AG04450 (cell line): ENCODE results near the gene DTX4. TPM values are rescaled to one million over a fixed set of nuclear protein-coding genes. Genes with fewer than 3 reads are reported as not detected.

ENCODE experiments used
- CTCF ChIA-PET: fragments of 300-600, 350-600 bp; formaldehyde crosslinking; extraction: SDS; loops from one replicate; lab custom pipeline; 2022; ENCODE audit warnings: antibody characterized with exemption, inconsistent platforms; lab: Charles Lee
- POLR2A ChIA-PET: fragments of 350-600 bp; formaldehyde crosslinking; extraction: SDS; loops from one replicate; lab custom pipeline; 2021; ENCODE audit warnings: antibody characterized with exemption, inconsistent platforms; lab: Yijun Ruan, JAX
- DNase-seq: peaks from one replicate; pipeline ENCODE4 v3.0.0-alpha.2; 2011; ENCODE audit warnings: low read depth, low spot score
- H3K27ac ChIP-seq: one replicate; pipeline ENCODE4 v1.5.1; 2012; ENCODE audit warnings: low read depth, low read length, control low read depth
- H3K27me3 ChIP-seq: one replicate; pipeline ENCODE4 v1.6.0; 2012; ENCODE audit warnings: low read length; ENCODE audit not compliant: control insufficient read depth, insufficient read depth
- H3K4me3 ChIP-seq: 2 replicates; pipeline ENCODE4 v1.5.1; 2011; ENCODE audit warnings: mild to moderate bottlenecking, low read depth, low read length, control low read depth
- H3K9me3 ChIP-seq: 2 replicates; pipeline ENCODE4 v1.5.1; 2012; ENCODE audit warnings: low read length; ENCODE audit not compliant: control insufficient read depth, insufficient read depth
- CTCF ChIP-seq: IDR thresholded peaks from 2 replicates; pipeline ENCODE4 v1.5.1; 2011; ENCODE audit warnings: low read depth, low read length, control low read depth, inconsistent platforms
- polyA plus RNA-seq: library from polyadenylated mRNA; depleted of rRNA; stranded (reverse); fragments of >200 nt; gene quantifications from 2 replicates; pipeline ENCODE4 v1.2.3, GENCODE V29; 2011

Gene DTX4
- polyA plus RNA-seq, 1 experiment, result 1.4 TPM

DNA sequence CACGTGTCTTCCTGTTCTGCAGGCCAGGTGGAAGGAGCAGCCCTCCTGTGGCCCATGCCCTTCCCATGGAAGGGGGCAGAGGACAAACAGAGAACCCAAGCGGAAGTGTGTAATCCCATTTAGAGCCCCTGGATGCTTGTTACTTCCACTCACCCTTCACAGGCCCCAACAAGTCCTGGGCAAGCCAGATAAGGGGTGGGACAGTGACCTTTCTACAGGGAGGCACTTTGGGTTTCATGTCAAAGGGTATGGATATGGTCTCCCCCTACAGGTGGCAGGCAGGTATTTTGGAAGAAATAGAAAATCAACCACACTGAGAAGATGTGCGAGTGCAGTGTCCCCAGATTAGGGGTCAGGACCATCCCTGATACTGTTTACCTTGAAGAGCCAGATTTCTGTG, 29.4 kb downstream of the DTX4 start:
- CTCF ChIA-PET, result interaction anchor here (1.1 to 10.5 kb wide), 6 partner anchors 15 to 85 kb away, joined by 3 to 123 read pairs (median 7); partner anchors contain the start of gene DTX4
- DNase-seq, result no peak
- Histone ChIP-seq H3K9me3 (peaks cover 3% of the 10 kb centered on the region; the same call in 1 of the 2 replicates), H3K4me3 (no peak overlapping the region), H3K27me3 (peaks cover 7% of the 10 kb centered on the region), H3K27ac (no peak overlapping the region)
- TF ChIP-seq CTCF, result 0 out of 2 replicates have a peak, but pooled peaks have one; percentile 10
- POLR2A ChIA-PET, result no interaction called here

DNA sequence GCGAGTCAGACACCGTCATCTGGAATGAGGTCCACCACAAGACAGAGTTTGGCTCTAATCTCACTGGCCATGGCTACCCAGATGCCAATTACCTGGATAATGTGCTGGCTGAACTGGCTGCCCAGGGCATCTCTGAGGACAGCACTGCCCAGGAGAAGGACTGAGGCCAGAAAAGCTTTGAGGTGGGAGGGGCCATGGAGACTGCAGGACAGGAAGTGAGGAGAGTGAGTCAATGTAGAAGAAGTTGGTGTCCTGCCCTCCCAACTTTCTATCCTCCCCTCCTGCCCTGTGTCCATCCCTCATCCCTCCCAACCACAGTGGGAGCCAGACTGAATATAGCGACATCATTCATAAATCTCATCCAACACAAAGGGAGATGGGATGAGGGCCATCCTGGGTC, 32.8 kb downstream of the DTX4 start:
- DNase-seq, result no peak
- no peak overlapping the region for H3K4me3 ChIP-seq
- peaks cover 3% of the 10 kb centered on the region; the same call in 1 of the 2 replicates for H3K9me3 ChIP-seq
- POLR2A ChIA-PET, result no interaction called here
- no peak overlapping the region for H3K27ac ChIP-seq
- CTCF ChIA-PET, result interaction anchor here (0.7 to 10.5 kb wide), 11 partner anchors 11 to 226 kb away, joined by 3 to 123 read pairs (median 7); partner anchors contain the start of gene DTX4
- peaks cover 10% of the 10 kb centered on the region for H3K27me3 ChIP-seq
- TF ChIP-seq CTCF, result no peak

GRCh38 chr11:59205648-59206047, 33.7 kb downstream of the DTX4 start:
- Histone ChIP-seq H3K27me3 (peaks cover 14% of the 10 kb centered on the region), H3K9me3 (peaks cover 3% of the 10 kb centered on the region; the same call in 1 of the 2 replicates), H3K27ac (no peak overlapping the region), H3K4me3 (no peak overlapping the region)
- CTCF ChIA-PET, result interaction anchor here (0.6 to 10.5 kb wide), 20 partner anchors 9 to 225 kb away, joined by 3 to 123 read pairs (median 5); partner anchors contain the start of gene DTX4
- DNase-seq, result no peak
- POLR2A ChIA-PET, result no interaction called here
- TF ChIP-seq CTCF, result no peak

GRCh38 chr11:59206635-59207034, 34.7 kb downstream of the DTX4 start:
- no peak overlapping the region for H3K27ac ChIP-seq
- ChIA-PET CTCF (interaction anchor here (0.7 to 10.5 kb wide), 18 partner anchors 8 to 224 kb away, joined by 3 to 123 read pairs (median 6); partner anchors contain the start of gene DTX4), POLR2A (no interaction called here)
- no peak for DNase-seq
- peak; percentile 68 for TF ChIP-seq CTCF
- H3K4me3 ChIP-seq, result no peak overlapping the region
- H3K27me3 ChIP-seq, result peaks cover 19% of the 10 kb centered on the region
- peaks cover 3% of the 10 kb centered on the region; the same call in 1 of the 2 replicates for H3K9me3 ChIP-seq

GRCh38 chr11:59207988-59208451, 36.1 kb downstream of the DTX4 start:
- TF ChIP-seq CTCF, result peak; percentile 75
- H3K27ac ChIP-seq, result no peak overlapping the region
- POLR2A ChIA-PET, result interaction anchor here (0.9 kb wide), 1 partner anchor 36 kb away, joined by 3 read pairs; the partner anchor contains the start of gene DTX4
- peak; percentile 43 for DNase-seq
- H3K9me3 ChIP-seq, result peaks cover 3% of the 10 kb centered on the region; the same call in 1 of the 2 replicates
- CTCF ChIA-PET, result interaction anchor here (0.9 to 10.5 kb wide), 8 partner anchors 10 to 282 kb away, joined by 3 to 123 read pairs (median 25); partner anchors contain the start of gene DTX4
- no peak overlapping the region for H3K4me3 ChIP-seq
- H3K27me3 ChIP-seq, result peaks cover 30% of the 10 kb centered on the region
